ENCODE results near the gene MVK.

GRCh38 chr12:109587921-109588320 is 14.3 kb downstream of the MVK start:
- TF ChIP-seq CTCF (IDR thresholded peaks at IDR 0.05) (no peak), POLR2A (IDR thresholded peaks at IDR 0.05) (no peak)

All from adrenal gland (tissue), 5 donors.